Measurements from ENCODE around the gene SPAG7. TPM values are rescaled to one million over a fixed set of nuclear protein-coding genes. Genes with fewer than 3 reads are reported as not detected.

SPAG7 gene
- total and polyA plus RNA-seq, 2 of the 8 experiments (the other 6 are each of a cell fraction or from before 2014, with no cell fraction given): 74.2 to 81.9 TPM

DNA sequence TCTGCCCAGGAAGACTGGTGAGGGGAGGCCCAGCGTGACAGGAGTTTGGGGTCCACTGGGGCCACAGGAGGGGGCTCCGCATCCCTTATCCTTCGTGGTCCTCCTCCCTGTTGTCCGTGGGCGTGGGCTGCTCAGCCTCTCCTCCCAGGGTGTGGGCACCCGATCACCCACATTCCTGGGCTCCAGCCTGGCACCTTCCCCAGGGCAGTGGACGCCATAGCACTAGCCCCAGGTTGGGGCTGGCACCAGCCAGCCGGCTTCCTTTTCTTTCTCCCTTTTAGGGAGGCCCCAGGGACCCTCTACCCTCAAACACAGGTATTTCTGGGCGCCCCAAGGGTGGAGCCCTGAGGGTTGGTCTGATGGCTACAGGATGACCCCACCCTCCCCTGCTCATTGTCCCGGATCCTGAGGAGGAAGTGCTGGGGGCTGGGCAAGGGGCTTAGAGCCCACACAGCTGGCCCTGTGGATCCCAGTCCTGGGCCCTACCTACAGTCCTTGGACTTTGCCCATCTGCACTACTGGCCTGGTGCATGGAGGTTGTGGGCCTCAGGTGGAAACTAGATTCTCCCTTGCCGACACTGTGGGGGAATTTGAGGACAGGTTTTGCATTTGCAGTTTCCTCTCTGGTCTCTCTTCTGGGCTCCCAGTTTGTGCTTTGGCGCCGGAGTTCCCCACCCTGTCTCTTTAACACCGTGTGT is 31.3 kb upstream of the SPAG7 start:
- Histone ChIP-seq H3K79me2 (ENCODE audit: control insufficient read depth in 1 of 2, insufficient read depth in 2 of 2, low read length in 2 of 2) (peaks cover 0 to 19% of the 10 kb centered on the region in 2 experiments; a peak in 2 of 4 replicates), H3K14ac (ENCODE audit: insufficient read length) (peak overlapping the region; percentile 50), H3K9me3 (ENCODE audit: insufficient read depth in 2 of 2, low read depth in 1 of 2, low read length in 1 of 2) (no peaks in the 10 kb centered on the region), H3K4ac (replicated peaks; ENCODE audit: insufficient read length, low read depth, low read length) (peak overlapping the region; percentile 96), H3K27me3 (replicated peaks in 1 of 4; ENCODE audit: control insufficient read depth in 3 of 4, extremely low read depth in 1 of 4, insufficient read depth in 3 of 4, low read length in 3 of 4) (peaks cover 0 to 13% (median 1%) of the 10 kb centered on the region in 4 experiments; a peak in 4 of 7 replicates), H3K18ac (ENCODE audit: extremely low read depth, low read length) (peak overlapping the region; percentile 78; the same call in 1 of the 2 replicates), H3K4me1 (replicated peaks in 1 of 4; ENCODE audit: control insufficient read depth in 3 of 4, insufficient read depth in 4 of 4, low read length in 3 of 4) (peaks cover 4 to 17% (median 8%) of the 10 kb centered on the region in 4 experiments), H3K4me3 (ENCODE audit: extremely low read depth in 1 of 4, insufficient read depth in 2 of 4, low read depth in 3 of 4, low read length in 4 of 4) (peak overlapping the region; percentile 75 to 80 (median 78)), H4K5ac (ENCODE audit: insufficient read length, low read depth, low read length) (no peak overlapping the region), H3K27ac (ENCODE audit: low read depth, low read length) (no peak overlapping the region), H2BK15ac (ENCODE audit: low read length) (peak overlapping the region; percentile 88; the same call in 1 of the 2 replicates), H2AFZ (ENCODE audit: low read length) (no peak overlapping the region), H2BK120ac (replicated peaks; ENCODE audit: low read depth, low read length) (no peak overlapping the region), H2BK20ac (ENCODE audit: low read length) (no peak overlapping the region), H2BK12ac (ENCODE audit: low read depth, low read length) (0 out of 2 replicates have a peak overlapping the region, but pooled peaks have one; percentile 23), H3K56ac (replicated peaks; ENCODE audit: insufficient read length, low read depth, low read length) (no peak overlapping the region), H3K36me3 (ENCODE audit: control insufficient read depth in 2 of 4, insufficient read depth in 4 of 4, low read length in 3 of 4) (peaks cover 11 to 29% (median 18%) of the 10 kb centered on the region in 4 experiments), H4K8ac (ENCODE audit: extremely low read depth, insufficient read depth, low read length) (peak overlapping the region; percentile 22; the same call in 1 of the 2 replicates), H3K23me2 (ENCODE audit: low read depth, low read length) (peaks cover 11% of the 10 kb centered on the region), H4K20me1 (replicated peaks in 1 of 2; ENCODE audit: control insufficient read depth in 1 of 2, insufficient read depth in 2 of 2, low read length in 2 of 2) (peaks cover 2 to 12% of the 10 kb centered on the region in 2 experiments), H4K91ac (replicated peaks; ENCODE audit: insufficient read length, low read length) (peak overlapping the region; percentile 75), H3K79me1 (ENCODE audit: low read depth, low read length) (peaks cover 11% of the 10 kb centered on the region), H3K23ac (ENCODE audit: insufficient read length) (no peak overlapping the region), H3K9ac (replicated peaks in 1 of 4; ENCODE audit: extremely low read depth in 1 of 4, low read depth in 3 of 4, low read length in 3 of 4) (peak overlapping the region in 3 of 4 experiments; percentile 51 to 74 (median 62); a peak in 5 of 7 replicates), H2BK5ac (ENCODE audit: low read depth, low read length) (peak overlapping the region; percentile 78; the same call in 1 of the 2 replicates), H3K4me2 (ENCODE audit: insufficient read depth in 1 of 2, low read depth in 2 of 2, low read length in 2 of 2) (peak overlapping the region; percentile 97 to 100), H2AK5ac (ENCODE audit: low read depth, low read length) (peak overlapping the region; percentile 65; the same call in 1 of the 2 replicates)
- TF ChIP-seq SAP30 (IDR thresholded peaks at IDR 0.05; ENCODE audit: insufficient read depth, insufficient replicate concordance, low read length) (no peak), POLR2A (IDR thresholded peaks at IDR 0.05; ENCODE audit: control extremely low read depth in 1 of 2, low read depth in 2 of 2, low read length in 2 of 2) (no peak), TBP (IDR thresholded peaks at IDR 0.05; ENCODE audit: low read depth, low read length) (no peak), TAF7 (optimal IDR thresholded peaks at IDR 0.05; ENCODE audit: borderline replicate concordance, low read depth, low read length) (no peak)
- DNase-seq (ENCODE audit: low read depth in 1 of 2, low spot score in 2 of 2) (peak in 1 of 2 experiments; percentile 51), FAIRE-seq (no peak)
- ChIA-PET CTCF (ENCODE audit: partially characterized antibody) (interaction anchor here (0.8 to 1.2 kb wide), 4 partner anchors 20 to 90 kb away, joined by 3 read pairs; partner anchors contain the start of genes RNF167 and SLC25A11), POLR2A (ENCODE audit: partially characterized antibody) (interaction anchor here (0.5 to 4.7 kb wide), 12 partner anchors 11 to 104 kb away, joined by 3 to 36 read pairs (median 4); partner anchors contain the start of genes CAMTA2, PFN1, RNF167 and SLC25A11)
- WGBS, 2 experiments (ENCODE audit: extremely low coverage in 1 of 2, insufficient coverage in 1 of 2, insufficient read length in 1 of 2, insufficient replicate concordance in 2 of 2, low coverage in 1 of 2, low lambda C conversion rate in 2 of 2, missing lambda C conversion rate in 1 of 2): 30% methylated on average over 13 of the region's 14 CpGs; no CpG with 5 or more reads in 1 of the 2 experiments
